ENCODE data around the gene ZDHHC3. TPM values are rescaled to one million over a fixed set of nuclear protein-coding genes. Genes with fewer than 3 reads are reported as not detected.
A peak's percentile ranks its signal among the peaks of the same experiment; 100 is the strongest.

Gene ZDHHC3
- total and polyA plus RNA-seq, 7 experiments from 2014 or later = 33.7 to 54.0 (median 45.0) TPM

- intact Hi-C loops (cut with micrococcal nuclease) = loop anchor here in 1 of 2 donors (1.0 kb wide), 1 partner anchor 350 kb away; no protein-coding TSS in a partner anchor
- H3K4me1 ChIP-seq (ENCODE audit: control insufficient read depth in 2 of 2, insufficient read depth in 2 of 2, low read length in 2 of 2) = no peaks in the 10 kb centered on the region
- CTCF ChIA-PET = no interaction called here
- no peaks in the 10 kb centered on the region for H3K9me3 ChIP-seq (ENCODE audit: control insufficient read depth in 2 of 3, low read length in 3 of 3)
- H3K4me1 Mint-ChIP-seq = no peaks in the 10 kb centered on the region
- H3K36me3 Mint-ChIP-seq = no peaks in the 10 kb centered on the region
- H3K27ac Mint-ChIP-seq = no peak overlapping the region
- POLR2A ChIA-PET = no interaction called here
- no peak for DNase-seq
- H3K27me3 Mint-ChIP-seq = peaks cover 0 to 20% (median 8%) of the 10 kb centered on the region in 5 donors
- H3K27ac ChIP-seq (ENCODE audit: low read depth, low read length) = no peak overlapping the region
- H3K4me3 Mint-ChIP-seq = no peak overlapping the region
- no peaks in the 10 kb centered on the region for H3K27me3 ChIP-seq (ENCODE audit: control insufficient read depth in 2 of 2, insufficient read depth in 2 of 2, low read length in 2 of 2)
- H3K4me3 ChIP-seq (ENCODE audit: low read length) = no peak overlapping the region
- H3K36me3 ChIP-seq (ENCODE audit: control insufficient read depth in 2 of 3, insufficient read depth in 3 of 3, low read length in 3 of 3) = no peaks in the 10 kb centered on the region
- no peak for ATAC-seq
- H3K9me3 Mint-ChIP-seq = no peaks in the 10 kb centered on the region
Observed at GRCh38 chr3:44883213-44883955, 92.6 kb downstream of the ZDHHC3 start.

- H3K27me3 ChIP-seq (ENCODE audit: control insufficient read depth in 2 of 2, insufficient read depth in 2 of 2, low read length in 2 of 2) = no peaks in the 10 kb centered on the region
- no peaks in the 10 kb centered on the region for H3K36me3 ChIP-seq (ENCODE audit: control insufficient read depth in 2 of 3, insufficient read depth in 3 of 3, low read length in 3 of 3)
- Mint-ChIP-seq H3K27ac (peak overlapping the region in 2 of 9 donors; percentile 0 to 7), H3K4me3 (no peak overlapping the region), H3K4me1 (no peaks in the 10 kb centered on the region), H3K36me3 (no peaks in the 10 kb centered on the region), H3K9me3 (no peaks in the 10 kb centered on the region), H3K27me3 (peaks cover 1 to 18% (median 6%) of the 10 kb centered on the region in 5 donors)
- ChIA-PET CTCF (no interaction called here), POLR2A (no interaction called here)
- no peak for ATAC-seq
- no peak for DNase-seq
- no peaks in the 10 kb centered on the region for H3K4me1 ChIP-seq (ENCODE audit: control insufficient read depth in 2 of 2, insufficient read depth in 2 of 2, low read length in 2 of 2)
- no peak overlapping the region for H3K4me3 ChIP-seq (ENCODE audit: low read length)
- no peak overlapping the region for H3K27ac ChIP-seq (ENCODE audit: low read depth, low read length)
- intact Hi-C loops (cut with micrococcal nuclease) = no loop called here
- no peaks in the 10 kb centered on the region for H3K9me3 ChIP-seq (ENCODE audit: control insufficient read depth in 2 of 3, low read length in 3 of 3)
Observed at GRCh38 chr3:44880284-44880683, 95.7 kb downstream of the ZDHHC3 start.

GRCh38 chr3:44877333-44877732, 98.6 kb downstream of the ZDHHC3 start:
- intact Hi-C loops (cut with micrococcal nuclease) = no loop called here
- Mint-ChIP-seq H3K4me3 (no peak overlapping the region), H3K9me3 (no peaks in the 10 kb centered on the region), H3K27ac (no peak overlapping the region), H3K27me3 (peaks cover 0 to 15% (median 6%) of the 10 kb centered on the region in 5 donors), H3K36me3 (no peaks in the 10 kb centered on the region), H3K4me1 (no peaks in the 10 kb centered on the region)
- Histone ChIP-seq H3K27ac (ENCODE audit: low read depth, low read length) (no peak overlapping the region), H3K4me1 (ENCODE audit: control insufficient read depth in 2 of 2, insufficient read depth in 2 of 2, low read length in 2 of 2) (no peaks in the 10 kb centered on the region), H3K27me3 (ENCODE audit: control insufficient read depth in 2 of 2, insufficient read depth in 2 of 2, low read length in 2 of 2) (no peaks in the 10 kb centered on the region), H3K4me3 (ENCODE audit: low read length) (no peak overlapping the region), H3K36me3 (ENCODE audit: control insufficient read depth in 2 of 3, insufficient read depth in 3 of 3, low read length in 3 of 3) (no peaks in the 10 kb centered on the region), H3K9me3 (ENCODE audit: control insufficient read depth in 2 of 3, low read length in 3 of 3) (no peaks in the 10 kb centered on the region)
- POLR2A ChIA-PET = no interaction called here
- DNase-seq (no peak), ATAC-seq (no peak)
- CTCF ChIA-PET = no interaction called here

- Mint-ChIP-seq H3K9me3 (no peaks in the 10 kb centered on the region), H3K36me3 (no peaks in the 10 kb centered on the region), H3K4me1 (no peaks in the 10 kb centered on the region), H3K4me3 (no peak overlapping the region), H3K27me3 (peaks cover 0 to 15% (median 6%) of the 10 kb centered on the region in 5 donors), H3K27ac (no peak overlapping the region)
- Histone ChIP-seq H3K27ac (ENCODE audit: low read depth, low read length) (no peak overlapping the region), H3K9me3 (ENCODE audit: control insufficient read depth in 2 of 3, low read length in 3 of 3) (no peaks in the 10 kb centered on the region), H3K4me1 (ENCODE audit: control insufficient read depth in 2 of 2, insufficient read depth in 2 of 2, low read length in 2 of 2) (no peaks in the 10 kb centered on the region), H3K36me3 (ENCODE audit: control insufficient read depth in 2 of 3, insufficient read depth in 3 of 3, low read length in 3 of 3) (no peaks in the 10 kb centered on the region), H3K27me3 (ENCODE audit: control insufficient read depth in 2 of 2, insufficient read depth in 2 of 2, low read length in 2 of 2) (no peaks in the 10 kb centered on the region), H3K4me3 (ENCODE audit: low read length) (no peak overlapping the region)
- POLR2A ChIA-PET = no interaction called here
- intact Hi-C loops (cut with micrococcal nuclease) = no loop called here
- CTCF ChIA-PET = no interaction called here
- DNase-seq = no peak
- no peak for ATAC-seq
Observed at GRCh38 chr3:44875596-44875995, 100.4 kb downstream of the ZDHHC3 start.

Other genes with a start within 250 kb of the ZDHHC3 start
- 1 to 10 TPM; 1.1 to 5.3 (median 2.6) TPM for gene ZNF501, start 246.5 kb downstream of the ZDHHC3 start, total RNA-seq
- gene ZNF501, start 246.5 kb downstream of the ZDHHC3 start, polyA plus RNA-seq = 1 to 10 TPM; 1.6 to 2.2 TPM
- 10 to 100 TPM; 17.5 to 44.4 (median 39.8) TPM for gene KIAA1143, start 214.6 kb downstream of the ZDHHC3 start, total RNA-seq
- gene KIAA1143, start 214.6 kb downstream of the ZDHHC3 start, polyA plus RNA-seq = 10 to 100 TPM; 22.3 to 28.4 TPM
- 10 to 100 TPM in 1 of 5 experiments, under 1 TPM in 4; 0.11 to 31.9 (median 0.30) TPM for gene KIF15, start 214.4 kb downstream of the ZDHHC3 start, total RNA-seq
- under 1 TPM in 1 of 2 donors, not detected in 1; 0.14 TPM for gene KIF15, start 214.4 kb downstream of the ZDHHC3 start, polyA plus RNA-seq
- gene TMEM42, start 114.3 kb downstream of the ZDHHC3 start, total RNA-seq = 10 to 100 TPM; 12.1 to 25.1 (median 16.4) TPM
- 10 to 100 TPM; 51.3 to 74.5 TPM for gene TMEM42, start 114.3 kb downstream of the ZDHHC3 start, polyA plus RNA-seq
- not detected for gene TGM4, start 101.6 kb downstream of the ZDHHC3 start, total RNA-seq
- under 1 TPM in 1 of 2 donors, not detected in 1; 0.07 TPM for gene TGM4, start 101.6 kb downstream of the ZDHHC3 start, polyA plus RNA-seq
- gene EXOSC7, start 70 bp upstream of the ZDHHC3 start, total RNA-seq = 10 to 100 TPM; 30.7 to 57.9 (median 44.3) TPM
- 10 to 100 TPM; 48.4 to 59.4 TPM for gene EXOSC7, start 70 bp upstream of the ZDHHC3 start, polyA plus RNA-seq
- gene CLEC3B, start 50.1 kb upstream of the ZDHHC3 start, total RNA-seq = 1 to 10 TPM in 2 of 5 experiments, under 1 TPM in 3; 0.45 to 1.8 (median 0.75) TPM
- not detected for gene CLEC3B, start 50.1 kb upstream of the ZDHHC3 start, polyA plus RNA-seq
- 1 to 10 TPM in 2 of 5 experiments, under 1 TPM in 3; 0.05 to 7.2 (median 0.81) TPM for gene CDCP1, start 170.2 kb upstream of the ZDHHC3 start, total RNA-seq
- gene CDCP1, start 170.2 kb upstream of the ZDHHC3 start, polyA plus RNA-seq = 1 to 10 TPM in 1 of 2 donors, under 1 TPM in 1; 0.21 to 1.0 TPM